GM23338 (cell line): ENCODE measurements around the gene EXOC4. TPM values are rescaled to one million over a fixed set of nuclear protein-coding genes. Genes with fewer than 3 reads are reported as not detected.

Experiments
- ATAC-seq: fragments of 200-7000 bp; cut with Tn5 transposase; 3 replicates; pipeline ENCODE4 v1.9.1; 2020
- DNase-seq: peaks from one replicate; pipeline ENCODE4 v3.0.0-alpha.2; 2015; ENCODE audit warnings: low spot score
- H2AFZ ChIP-seq: fragments of 200-600 bp; sonication (generic); 2 replicates; pipeline ENCODE4 v1.8.0; 2016; ENCODE audit warnings: antibody characterized with exemption, mild to moderate bottlenecking, moderate library complexity
- H3F3A ChIP-seq: fragments of 200-600 bp; sonication (generic); replicated peaks from 2 replicates; pipeline ENCODE4 v1.8.0; 2017; ENCODE audit warnings: antibody characterized with exemption, mixed run types, low read depth
- H3K27ac ChIP-seq: fragments of 200-600 bp; sonication (generic); 2 replicates; pipeline ENCODE4 v1.6.1; 2016; ENCODE audit warnings: low read depth
- H3K27me3 ChIP-seq: fragments of 200-600 bp; sonication (generic); 2 replicates; pipeline ENCODE4 v1.8.0; 2016; ENCODE audit warnings: mild to moderate bottlenecking, mixed run types, moderate library complexity; ENCODE audit not compliant: insufficient read depth
- H3K36me3 ChIP-seq: fragments of 200-600 bp; sonication (generic); 2 replicates; pipeline ENCODE4 v1.8.0; 2016; ENCODE audit warnings: mild to moderate bottlenecking; ENCODE audit not compliant: insufficient read depth
- H3K4me1 ChIP-seq: fragments of 200-600 bp; sonication (generic); 2 replicates; pipeline ENCODE4 v1.8.0; 2016; ENCODE audit warnings: mild to moderate bottlenecking, moderate library complexity; ENCODE audit not compliant: insufficient read depth
- H3K4me2 ChIP-seq: fragments of 200-600 bp; sonication (generic); 2 replicates; pipeline ENCODE4 v1.7.1; 2017; ENCODE audit warnings: mixed run types
- H3K4me3 ChIP-seq: fragments of 200-600 bp; sonication (generic); 2 replicates; pipeline ENCODE4 v1.6.1; 2016; ENCODE audit warnings: mixed run types
- H3K79me2 ChIP-seq: fragments of 200-600 bp; sonication (generic); replicated peaks from 2 replicates; pipeline ENCODE4 v1.8.0; 2017; ENCODE audit warnings: mild to moderate bottlenecking; ENCODE audit not compliant: insufficient read depth
- H3K9me2 ChIP-seq: fragments of 200-600 bp; sonication (generic); 2 replicates; pipeline ENCODE4 v1.8.0; 2017; ENCODE audit not compliant: insufficient read depth
- H4K20me1 ChIP-seq: fragments of 200-600 bp; sonication (generic); replicated peaks from 2 replicates; pipeline ENCODE4 v1.8.0; 2017; ENCODE audit warnings: mild to moderate bottlenecking; ENCODE audit not compliant: insufficient read depth
- H3K27ac Mint-ChIP-seq: 2 replicates; pipeline ENCODE4 v1.8.0; 2020; ENCODE audit warnings: inconsistent platforms, mild to moderate bottlenecking, moderate library complexity, mixed read lengths
- H3K27me3 Mint-ChIP-seq: 3 replicates; pipeline ENCODE4 v1.8.0; 2022; ENCODE audit warnings: low read depth, mild to moderate bottlenecking, moderate library complexity, mixed read lengths, inconsistent platforms; ENCODE audit not compliant: insufficient read depth, poor library complexity
- H3K36me3 Mint-ChIP-seq: 3 replicates; pipeline ENCODE4 v1.8.0; 2021; ENCODE audit warnings: low read depth, mild to moderate bottlenecking, inconsistent platforms, moderate library complexity, mixed read lengths
- H3K4me1 Mint-ChIP-seq: 3 replicates; pipeline ENCODE4 v1.8.0; 2020; ENCODE audit warnings: mild to moderate bottlenecking, inconsistent platforms, mixed read lengths
- H3K4me3 Mint-ChIP-seq: 3 replicates; pipeline ENCODE4 v1.8.0; 2021; ENCODE audit warnings: moderate library complexity, mild to moderate bottlenecking, inconsistent platforms, mixed read lengths
- H3K9me3 Mint-ChIP-seq: 3 replicates; pipeline ENCODE4 v1.8.0; 2020; ENCODE audit warnings: moderate library complexity, mild to moderate bottlenecking, inconsistent platforms, mixed read lengths
- CREB1 ChIP-seq: fragments of 250-450 bp; sonication (Bioruptor Pico); IDR thresholded peaks from 2 replicates; pipeline ENCODE4 v1.5.0; 2020; ENCODE audit warnings: low read depth, mild to moderate bottlenecking, moderate library complexity
- CTCF ChIP-seq, 2 experiments: fragments of 200-600 bp in 1 of 2; sonication (generic) in 1 of 2; conservative IDR thresholded peaks; 2 replicates each; pipeline versions ENCODE4 v1.5.1 to v1.6.1; 2016 to 2017; ENCODE audit warnings: antibody characterized with exemption in 2 of 2, low read depth in 2 of 2, mild to moderate bottlenecking in 2 of 2, moderate library complexity in 1 of 2
- ETS1 ChIP-seq: IDR thresholded peaks from 2 replicates; pipeline ENCODE4 v1.6.1; 2016; ENCODE audit warnings: antibody characterized with exemption
- JUNB ChIP-seq: IDR thresholded peaks from one replicate; pipeline ENCODE4 v1.6.1; 2016; ENCODE audit warnings: antibody characterized with exemption; ENCODE audit not compliant: unreplicated experiment
- NANOG ChIP-seq: IDR thresholded peaks from 2 replicates; pipeline ENCODE4 v1.6.1; 2016; ENCODE audit warnings: antibody characterized with exemption, borderline replicate concordance
- STAT1 ChIP-seq: IDR thresholded peaks from one replicate; pipeline ENCODE4 v1.6.1; 2016; ENCODE audit warnings: antibody characterized with exemption; ENCODE audit not compliant: unreplicated experiment
- ZNF114 ChIP-seq: fragments of 250-450 bp; sonication (Bioruptor Pico); IDR thresholded peaks from 2 replicates; pipeline ENCODE4 v1.5.0; 2020; ENCODE audit warnings: mild to moderate bottlenecking, moderate library complexity
- ZNF331 ChIP-seq: fragments of 250-450 bp; sonication (Bioruptor Pico); IDR thresholded peaks from 2 replicates; pipeline ENCODE4 v1.5.0; 2020; ENCODE audit warnings: low read depth, mild to moderate bottlenecking, moderate library complexity
- polyA plus RNA-seq: library from polyadenylated mRNA; unstranded; fragments of >200 nt; fragmentation: Nextera tagmentation; extraction: Ambion mirVana; gene quantifications from 2 replicates; pipeline ENCODE4 v1.2.1, GENCODE V29; 2016
- total RNA-seq: library from RNA; depleted of rRNA; stranded (reverse); fragments of >200 nt; shearing (Covaris generic); gene quantifications from 2 replicates; pipeline ENCODE4 v1.2.3, GENCODE V29; 2014
- TF ChIP-seq, protein P1 (sequence below): IDR thresholded peaks from one replicate; pipeline ENCODE4 v1.6.1; 2018; ENCODE audit warnings: antibody characterized with exemption; ENCODE audit not compliant: unreplicated experiment
- TF ChIP-seq, protein P2 (sequence below): fragments of 250-450 bp; sonication (Bioruptor Pico); IDR thresholded peaks from 2 replicates; pipeline ENCODE4 v1.5.0; 2020; ENCODE audit warnings: mild to moderate bottlenecking, moderate library complexity

The EXOC4 gene
- total and polyA plus RNA-seq, 2 experiments from 2014 or later = 37.5 to 52.7 TPM

- no peaks in the 10 kb centered on the region for H3K27me3 Mint-ChIP-seq
- Histone ChIP-seq H3K4me3 (no peak overlapping the region), H3K27ac (no peak overlapping the region), H3K4me1 (no peaks in the 10 kb centered on the region; the same call in 1 of the 2 replicates), H2AFZ (no peak overlapping the region), H4K20me1 (no peaks in the 10 kb centered on the region), H3K27me3 (no peaks in the 10 kb centered on the region), H3K9me2 (no peaks in the 10 kb centered on the region), H3F3A (no peaks in the 10 kb centered on the region), H3K36me3 (no peaks in the 10 kb centered on the region), H3K4me2 (no peak overlapping the region), H3K79me2 (no peaks in the 10 kb centered on the region)
- DNase-seq = no peak
- no peak for ATAC-seq
- peaks cover 4% of the 10 kb centered on the region; the same call in 1 of the 3 replicates for H3K4me1 Mint-ChIP-seq
- TF ChIP-seq STAT1 = no peak
- no peak for TF ChIP-seq CREB1 (CRISPR knock-in tag)
- no peak for TF ChIP-seq ZNF331 (CRISPR knock-in tag)
- no peak for TF ChIP-seq ETS1
- TF ChIP-seq ZNF114 = no peak
- no peak for TF ChIP-seq NANOG
- TF ChIP-seq, protein P1, sequence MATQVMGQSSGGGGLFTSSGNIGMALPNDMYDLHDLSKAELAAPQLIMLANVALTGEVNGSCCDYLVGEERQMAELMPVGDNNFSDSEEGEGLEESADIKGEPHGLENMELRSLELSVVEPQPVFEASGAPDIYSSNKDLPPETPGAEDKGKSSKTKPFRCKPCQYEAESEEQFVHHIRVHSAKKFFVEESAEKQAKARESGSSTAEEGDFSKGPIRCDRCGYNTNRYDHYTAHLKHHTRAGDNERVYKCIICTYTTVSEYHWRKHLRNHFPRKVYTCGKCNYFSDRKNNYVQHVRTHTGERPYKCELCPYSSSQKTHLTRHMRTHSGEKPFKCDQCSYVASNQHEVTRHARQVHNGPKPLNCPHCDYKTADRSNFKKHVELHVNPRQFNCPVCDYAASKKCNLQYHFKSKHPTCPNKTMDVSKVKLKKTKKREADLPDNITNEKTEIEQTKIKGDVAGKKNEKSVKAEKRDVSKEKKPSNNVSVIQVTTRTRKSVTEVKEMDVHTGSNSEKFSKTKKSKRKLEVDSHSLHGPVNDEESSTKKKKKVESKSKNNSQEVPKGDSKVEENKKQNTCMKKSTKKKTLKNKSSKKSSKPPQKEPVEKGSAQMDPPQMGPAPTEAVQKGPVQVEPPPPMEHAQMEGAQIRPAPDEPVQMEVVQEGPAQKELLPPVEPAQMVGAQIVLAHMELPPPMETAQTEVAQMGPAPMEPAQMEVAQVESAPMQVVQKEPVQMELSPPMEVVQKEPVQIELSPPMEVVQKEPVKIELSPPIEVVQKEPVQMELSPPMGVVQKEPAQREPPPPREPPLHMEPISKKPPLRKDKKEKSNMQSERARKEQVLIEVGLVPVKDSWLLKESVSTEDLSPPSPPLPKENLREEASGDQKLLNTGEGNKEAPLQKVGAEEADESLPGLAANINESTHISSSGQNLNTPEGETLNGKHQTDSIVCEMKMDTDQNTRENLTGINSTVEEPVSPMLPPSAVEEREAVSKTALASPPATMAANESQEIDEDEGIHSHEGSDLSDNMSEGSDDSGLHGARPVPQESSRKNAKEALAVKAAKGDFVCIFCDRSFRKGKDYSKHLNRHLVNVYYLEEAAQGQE = no peak
- TF ChIP-seq JUNB = no peak
- TF ChIP-seq CTCF (conservative IDR thresholded peaks at IDR 0.05; ENCODE audit: low read depth in 2 of 2) = no peak
- TF ChIP-seq, protein P2, sequence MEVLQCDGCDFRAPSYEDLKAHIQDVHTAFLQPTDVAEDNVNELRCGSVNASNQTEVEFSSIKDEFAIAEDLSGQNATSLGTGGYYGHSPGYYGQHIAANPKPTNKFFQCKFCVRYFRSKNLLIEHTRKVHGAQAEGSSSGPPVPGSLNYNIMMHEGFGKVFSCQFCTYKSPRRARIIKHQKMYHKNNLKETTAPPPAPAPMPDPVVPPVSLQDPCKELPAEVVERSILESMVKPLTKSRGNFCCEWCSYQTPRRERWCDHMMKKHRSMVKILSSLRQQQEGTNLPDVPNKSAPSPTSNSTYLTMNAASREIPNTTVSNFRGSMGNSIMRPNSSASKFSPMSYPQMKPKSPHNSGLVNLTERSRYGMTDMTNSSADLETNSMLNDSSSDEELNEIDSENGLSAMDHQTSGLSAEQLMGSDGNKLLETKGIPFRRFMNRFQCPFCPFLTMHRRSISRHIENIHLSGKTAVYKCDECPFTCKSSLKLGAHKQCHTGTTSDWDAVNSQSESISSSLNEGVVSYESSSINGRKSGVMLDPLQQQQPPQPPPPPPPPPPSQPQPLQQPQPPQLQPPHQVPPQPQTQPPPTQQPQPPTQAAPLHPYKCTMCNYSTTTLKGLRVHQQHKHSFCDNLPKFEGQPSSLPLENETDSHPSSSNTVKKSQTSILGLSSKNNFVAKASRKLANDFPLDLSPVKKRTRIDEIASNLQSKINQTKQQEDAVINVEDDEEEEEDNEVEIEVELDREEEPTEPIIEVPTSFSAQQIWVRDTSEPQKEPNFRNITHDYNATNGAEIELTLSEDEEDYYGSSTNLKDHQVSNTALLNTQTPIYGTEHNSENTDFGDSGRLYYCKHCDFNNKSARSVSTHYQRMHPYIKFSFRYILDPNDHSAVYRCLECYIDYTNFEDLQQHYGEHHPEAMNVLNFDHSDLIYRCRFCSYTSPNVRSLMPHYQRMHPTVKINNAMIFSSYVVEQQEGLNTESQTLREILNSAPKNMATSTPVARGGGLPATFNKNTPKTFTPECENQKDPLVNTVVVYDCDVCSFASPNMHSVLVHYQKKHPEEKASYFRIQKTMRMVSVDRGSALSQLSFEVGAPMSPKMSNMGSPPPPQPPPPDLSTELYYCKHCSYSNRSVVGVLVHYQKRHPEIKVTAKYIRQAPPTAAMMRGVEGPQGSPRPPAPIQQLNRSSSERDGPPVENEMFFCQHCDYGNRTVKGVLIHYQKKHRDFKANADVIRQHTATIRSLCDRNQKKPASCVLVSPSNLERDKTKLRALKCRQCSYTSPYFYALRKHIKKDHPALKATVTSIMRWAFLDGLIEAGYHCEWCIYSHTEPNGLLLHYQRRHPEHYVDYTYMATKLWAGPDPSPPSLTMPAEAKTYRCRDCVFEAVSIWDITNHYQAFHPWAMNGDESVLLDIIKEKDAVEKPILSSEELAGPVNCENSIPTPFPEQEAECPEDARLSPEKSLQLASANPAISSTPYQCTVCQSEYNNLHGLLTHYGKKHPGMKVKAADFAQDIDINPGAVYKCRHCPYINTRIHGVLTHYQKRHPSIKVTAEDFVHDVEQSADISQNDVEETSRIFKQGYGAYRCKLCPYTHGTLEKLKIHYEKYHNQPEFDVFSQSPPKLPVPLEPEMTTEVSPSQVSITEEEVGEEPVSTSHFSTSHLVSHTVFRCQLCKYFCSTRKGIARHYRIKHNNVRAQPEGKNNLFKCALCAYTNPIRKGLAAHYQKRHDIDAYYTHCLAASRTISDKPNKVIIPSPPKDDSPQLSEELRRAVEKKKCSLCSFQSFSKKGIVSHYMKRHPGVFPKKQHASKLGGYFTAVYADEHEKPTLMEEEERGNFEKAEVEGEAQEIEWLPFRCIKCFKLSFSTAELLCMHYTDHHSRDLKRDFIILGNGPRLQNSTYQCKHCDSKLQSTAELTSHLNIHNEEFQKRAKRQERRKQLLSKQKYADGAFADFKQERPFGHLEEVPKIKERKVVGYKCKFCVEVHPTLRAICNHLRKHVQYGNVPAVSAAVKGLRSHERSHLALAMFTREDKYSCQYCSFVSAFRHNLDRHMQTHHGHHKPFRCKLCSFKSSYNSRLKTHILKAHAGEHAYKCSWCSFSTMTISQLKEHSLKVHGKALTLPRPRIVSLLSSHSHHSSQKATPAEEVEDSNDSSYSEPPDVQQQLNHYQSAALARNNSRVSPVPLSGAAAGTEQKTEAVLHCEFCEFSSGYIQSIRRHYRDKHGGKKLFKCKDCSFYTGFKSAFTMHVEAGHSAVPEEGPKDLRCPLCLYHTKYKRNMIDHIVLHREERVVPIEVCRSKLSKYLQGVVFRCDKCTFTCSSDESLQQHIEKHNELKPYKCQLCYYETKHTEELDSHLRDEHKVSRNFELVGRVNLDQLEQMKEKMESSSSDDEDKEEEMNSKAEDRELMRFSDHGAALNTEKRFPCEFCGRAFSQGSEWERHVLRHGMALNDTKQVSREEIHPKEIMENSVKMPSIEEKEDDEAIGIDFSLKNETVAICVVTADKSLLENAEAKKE = no peak
- no peaks in the 10 kb centered on the region for H3K36me3 Mint-ChIP-seq
- H3K4me3 Mint-ChIP-seq = no peak overlapping the region
- H3K9me3 Mint-ChIP-seq = no peaks in the 10 kb centered on the region
- H3K27ac Mint-ChIP-seq = no peak overlapping the region
These were observed 555.6 kb downstream of the EXOC4 start for GRCh38 chr7:133808493-133808866.
